Left kidney (tissue), 2 donors: ENCODE data around the gene CELF6. TPM values are rescaled to one million over a fixed set of nuclear protein-coding genes. Genes with fewer than 3 reads are reported as not detected.
"Not testable (repeated sequence)": the region's sequence is repeated elsewhere in the genome, so short reads cannot be mapped to it uniquely, and the experiment has no call there.

Experiments used
- DNase-seq: peaks from one replicate; pipeline ENCODE4 v3.0.0-alpha.2; 2013
- polyA plus RNA-seq: library from polyadenylated mRNA; unstranded; fragments of 120-200 nt; gene quantifications from one replicate; pipeline ENCODE4 v1.2.1, GENCODE V29; 2013; ENCODE audit not compliant: insufficient read length

Gene CELF6
- polyA plus RNA-seq, 1 donor: 5.1 TPM

- no peak for DNase-seq
Observed at GRCh38 chr15:72318408-72318942, 1.5 kb downstream of the CELF6 start.

GRCh38 chr15:72315706-72316370, 4.1 kb downstream of the CELF6 start:
- no peak for DNase-seq

- no peak for DNase-seq
Observed at GRCh38 chr15:72313881-72314280, 6.1 kb downstream of the CELF6 start.

GRCh38 chr15:72313448-72313840, 6.5 kb downstream of the CELF6 start:
- DNase-seq: no peak

GRCh38 chr15:72312605-72313447, 7.1 kb downstream of the CELF6 start:
- peak; percentile 51 for DNase-seq

- DNase-seq: no peak
Observed at GRCh38 chr15:72307026-72307425, 12.9 kb downstream of the CELF6 start.

- DNase-seq: no peak
Observed at GRCh38 chr15:72306211-72306785, 13.7 kb downstream of the CELF6 start.

- DNase-seq: no peak
Observed at GRCh38 chr15:72304596-72304995, 15.4 kb downstream of the CELF6 start.

GRCh38 chr15:72302955-72303354, 17.0 kb downstream of the CELF6 start:
- DNase-seq: no peak

GRCh38 chr15:72289597-72290325, 30.2 kb downstream of the CELF6 start:
- no peak for DNase-seq

- no peak for DNase-seq
Observed at GRCh38 chr15:72288796-72289596, 31.0 kb downstream of the CELF6 start.

- DNase-seq: no peak
Observed at GRCh38 chr15:72285927-72286516, 33.9 kb downstream of the CELF6 start.

GRCh38 chr15:72285402-72285801, 34.6 kb downstream of the CELF6 start:
- no peak for DNase-seq

GRCh38 chr15:72284781-72285180, 35.2 kb downstream of the CELF6 start:
- DNase-seq: no peak

- DNase-seq: no peak
Observed at GRCh38 chr15:72281713-72282112, 38.2 kb downstream of the CELF6 start.

GRCh38 chr15:72280751-72281150, 39.2 kb downstream of the CELF6 start:
- no peak for DNase-seq

GRCh38 chr15:72278737-72279136, 41.2 kb downstream of the CELF6 start:
- no peak for DNase-seq

GRCh38 chr15:72276326-72276700, 43.6 kb downstream of the CELF6 start:
- DNase-seq: no peak

- DNase-seq: not testable (repeated sequence)
Observed at GRCh38 chr15:72275635-72276325, 44.2 kb downstream of the CELF6 start.

- DNase-seq: no peak
Observed at GRCh38 chr15:72272997-72273352, 47.0 kb downstream of the CELF6 start.
